ENCODE measurements around the gene NUDT14. TPM values are rescaled to one million over a fixed set of nuclear protein-coding genes. Genes with fewer than 3 reads are reported as not detected.

NUDT14 gene
- total and polyA plus RNA-seq, 7 donors, result 14.7 to 45.4 (median 23.3) TPM

- Histone ChIP-seq H3K4me1 (peaks cover 20% of the 10 kb centered on the region), H3K36me3 (ENCODE audit: insufficient read depth in 1 of 2, low read depth in 1 of 2) (peaks cover 0 to 46% of the 10 kb centered on the region in 2 donors), H3K9me3 (no peaks in the 10 kb centered on the region), H3K27me3 (ENCODE audit: insufficient read depth in 3 of 3, low read length in 2 of 3) (no peaks in the 10 kb centered on the region), H3K4me3 (no peak overlapping the region), H3K27ac (peak overlapping the region; percentile 96)
- 89 to 94% (median 89%) methylated on average over 30 to 37 of the region's 37 CpGs for WGBS, 3 donors
- DNase-seq (peak; percentile 12 to 46), ATAC-seq (no peak)
- intact Hi-C loops (cut with DNase I), result loop anchor here in 1 of 2 donors (5.0 kb wide), 1 partner anchor 59 kb away; no protein-coding TSS in a partner anchor
- TF ChIP-seq CTCF (IDR thresholded peaks at IDR 0.05), result no peak
These were observed 29.9 kb downstream of the NUDT14 start for GRCh38 chr14:105151084-105151837.

- ATAC-seq (no peak), DNase-seq (peak in 1 of 2 donors; percentile 50)
- Histone ChIP-seq H3K27ac (no peak overlapping the region), H3K36me3 (ENCODE audit: insufficient read depth in 1 of 2, low read depth in 1 of 2) (peaks cover 0 to 54% of the 10 kb centered on the region in 2 donors), H3K4me1 (peaks cover 20% of the 10 kb centered on the region), H3K4me3 (no peak overlapping the region), H3K9me3 (no peaks in the 10 kb centered on the region), H3K27me3 (ENCODE audit: insufficient read depth in 3 of 3, low read length in 2 of 3) (no peaks in the 10 kb centered on the region)
- WGBS, 3 donors, result 86 to 90% (median 88%) methylated on average over 28 to 35 of the region's 35 CpGs
- TF ChIP-seq CTCF (IDR thresholded peaks at IDR 0.05), result no peak
- intact Hi-C loops (cut with DNase I), result loop anchor here in 1 of 2 donors (5.0 kb wide), 1 partner anchor 58 kb away; no protein-coding TSS in a partner anchor
These were observed 30.6 kb downstream of the NUDT14 start for GRCh38 chr14:105150368-105151083.

- Histone ChIP-seq H3K36me3 (ENCODE audit: insufficient read depth in 1 of 2, low read depth in 1 of 2) (peaks cover 0 to 59% of the 10 kb centered on the region in 2 donors), H3K27me3 (ENCODE audit: insufficient read depth in 3 of 3, low read length in 2 of 3) (no peaks in the 10 kb centered on the region), H3K4me3 (no peak overlapping the region), H3K4me1 (peaks cover 20% of the 10 kb centered on the region), H3K27ac (no peak overlapping the region), H3K9me3 (no peaks in the 10 kb centered on the region)
- intact Hi-C loops (cut with DNase I), result loop anchor here in 1 of 2 donors (5.0 kb wide), 1 partner anchor 58 kb away; no protein-coding TSS in a partner anchor
- DNase-seq (no peak), ATAC-seq (no peak)
- TF ChIP-seq CTCF (IDR thresholded peaks at IDR 0.05), result no peak
- whole genome bisulfite sequencing, 3 donors, result 87 to 90% (median 87%) methylated on average over 3 to 4 of the region's 4 CpGs
These were observed 31.1 kb downstream of the NUDT14 start for GRCh38 chr14:105150026-105150367.

- H3K4me1 ChIP-seq, result peaks cover 20% of the 10 kb centered on the region
- WGBS, 3 donors, result 84 to 90% (median 87%) methylated on average over 17 to 18 of the region's 18 CpGs
- no peak for ATAC-seq
- DNase-seq, result peak in 1 of 2 donors; percentile 46
- peaks cover 0 to 66% of the 10 kb centered on the region in 2 donors for H3K36me3 ChIP-seq (ENCODE audit: insufficient read depth in 1 of 2, low read depth in 1 of 2)
- no peaks in the 10 kb centered on the region for H3K27me3 ChIP-seq (ENCODE audit: insufficient read depth in 3 of 3, low read length in 2 of 3)
- intact Hi-C loops (cut with DNase I), result no loop called here
- TF ChIP-seq CTCF (IDR thresholded peaks at IDR 0.05), result no peak
- H3K27ac ChIP-seq, result no peak overlapping the region
- no peak overlapping the region for H3K4me3 ChIP-seq
- no peaks in the 10 kb centered on the region for H3K9me3 ChIP-seq
These were observed 31.8 kb downstream of the NUDT14 start for GRCh38 chr14:105149146-105149781.

Measured in psoas muscle (tissue), 8 donors.